SK-MEL-5 (cell line): ENCODE data around the gene SNAP47. TPM values are rescaled to one million over a fixed set of nuclear protein-coding genes. Genes with fewer than 3 reads are reported as not detected.

Experiments
- DNase-seq: peaks from one replicate; pipeline ENCODE4 v3.0.0-alpha.2; 2016; ENCODE audit warnings: low read depth, low spot score
- in situ Hi-C: cut with HindIII; loops from 2 replicates; pipeline ENCODE4 v1.10.0; 2016; ENCODE audit warnings: low sequenced_read_pairs, high pct_unique_total_duplicates, low pct_unique_long_range_greater_than_20kb
- total RNA-seq: library from RNA; depleted of rRNA; stranded (reverse); fragments of >200 nt; shearing (Covaris generic); gene quantifications from 2 replicates; pipeline ENCODE4 v1.2.3, GENCODE V29; 2014; rRNA removed

SNAP47 gene
- total RNA-seq, 1 experiment from 2014 or later, result 29.3 TPM

DNA sequence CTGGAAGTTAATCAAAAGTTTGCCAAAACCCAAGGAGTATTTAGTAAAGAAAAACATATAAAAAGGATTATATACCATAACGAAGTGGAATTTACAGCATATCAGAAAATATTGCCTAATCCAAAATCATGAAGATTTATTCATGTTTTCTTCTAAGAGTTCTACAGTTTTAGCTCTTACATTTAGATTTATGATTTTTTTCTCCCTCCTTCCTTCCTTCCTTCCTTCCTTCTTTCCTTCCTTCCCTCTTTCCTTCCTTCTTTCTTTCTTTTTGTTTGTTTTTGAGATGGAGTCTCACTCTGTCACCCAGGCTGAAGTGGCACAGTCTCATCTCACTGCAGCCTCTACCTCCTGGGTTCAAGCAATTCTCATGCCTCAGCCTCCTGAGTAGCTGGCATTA is 64.5 kb downstream of the SNAP47 start:
- in situ Hi-C loops, result no loop called here
- no peak for DNase-seq

GRCh38 chr1:227803933-227804332 is 68.7 kb downstream of the SNAP47 start:
- in situ Hi-C loops, result no loop called here
- DNase-seq, result no peak

GRCh38 chr1:227805606-227806197 is 70.5 kb downstream of the SNAP47 start:
- in situ Hi-C loops, result no loop called here
- no peak for DNase-seq

- peak; percentile 66 for DNase-seq
- in situ Hi-C loops, result no loop called here
Observed at GRCh38 chr1:227808566-227808965, 73.3 kb downstream of the SNAP47 start.

- in situ Hi-C loops, result no loop called here
Observed at GRCh38 chr1:227809026-227809425, 73.8 kb downstream of the SNAP47 start.

DNA sequence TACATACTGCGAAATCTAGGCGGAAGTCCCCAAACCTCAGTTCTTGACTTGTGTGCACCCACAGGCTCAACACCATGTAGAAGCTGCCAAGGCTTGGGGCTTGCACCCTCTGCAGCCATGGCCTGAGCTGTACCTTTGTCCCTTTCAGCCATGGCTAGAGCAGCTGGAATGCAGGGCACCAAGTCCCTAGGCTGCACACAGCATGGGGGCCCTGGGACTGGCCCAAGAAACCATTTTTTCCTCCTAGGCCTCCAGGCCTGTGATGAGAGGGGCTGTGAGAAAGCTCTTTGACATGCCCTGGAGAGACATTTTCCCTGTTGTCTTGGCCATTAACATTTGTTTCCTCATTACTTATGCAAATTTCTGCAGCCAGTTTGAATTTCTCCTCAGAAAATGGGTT is 78.7 kb downstream of the SNAP47 start:
- in situ Hi-C loops, result no loop called here
- DNase-seq, result no peak

More at GRCh38 chr1:227809026-227809425, 73.8 kb downstream of the SNAP47 start:
- no peak for DNase-seq

DNA sequence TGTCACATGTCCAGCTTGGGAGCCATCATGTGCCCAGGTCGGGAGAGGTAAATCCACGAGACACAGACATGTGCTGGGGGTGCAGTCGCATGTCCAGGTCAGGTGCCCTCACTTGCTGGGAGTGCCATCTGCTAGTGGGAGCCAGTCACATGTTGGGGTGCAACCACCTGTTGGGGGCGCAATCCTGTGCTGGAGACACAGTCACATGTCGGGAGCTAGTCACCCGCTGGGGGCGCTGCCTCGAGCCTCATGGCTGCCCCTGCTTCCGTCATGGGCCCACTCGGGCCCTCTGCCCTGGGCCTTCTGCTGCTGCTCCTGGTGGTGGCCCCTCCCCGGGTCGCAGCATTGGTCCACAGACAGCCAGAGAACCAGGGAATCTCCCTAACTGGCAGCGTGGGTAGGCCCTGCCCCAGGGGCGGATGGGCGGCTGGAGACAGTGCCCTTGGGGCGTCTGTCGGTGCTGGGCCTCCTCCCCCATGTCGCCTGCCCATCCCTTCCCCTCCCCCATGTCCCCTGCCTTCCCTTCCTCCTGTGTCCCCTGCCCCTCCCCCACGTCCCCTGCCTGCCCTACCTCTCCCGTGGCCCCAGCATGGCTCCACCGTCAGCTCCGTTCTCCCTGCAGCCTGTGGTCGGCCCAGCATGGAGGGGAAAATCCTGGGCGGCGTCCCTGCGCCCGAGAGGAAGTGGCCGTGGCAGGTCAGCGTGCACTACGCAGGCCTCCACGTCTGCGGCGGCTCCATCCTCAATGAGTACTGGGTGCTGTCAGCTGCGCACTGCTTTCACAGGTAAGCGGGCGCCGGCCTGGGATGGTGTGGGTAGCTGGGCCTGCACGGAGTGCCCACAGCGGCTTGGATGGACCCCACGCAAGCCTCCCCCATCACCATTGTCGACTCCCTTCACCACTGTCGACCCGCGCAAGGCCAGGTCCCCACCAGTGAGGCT is 80.5 kb downstream of the SNAP47 start, which contains the start of gene PRSS38:
TSS of gene PRSS38 (plus strand) at position 208 of the 942 bp plus-strand sequence. CDS start at position 250, 42 bp downstream.
- in situ Hi-C loops, result no loop called here
- no peak for DNase-seq

- DNase-seq, result no peak
- in situ Hi-C loops, result no loop called here
Observed at GRCh38 chr1:227816750-227817446, 81.7 kb downstream of the SNAP47 start.

- no peak for DNase-seq
- in situ Hi-C loops, result no loop called here
Observed at GRCh38 chr1:227823537-227823936, 88.3 kb downstream of the SNAP47 start.

GRCh38 chr1:227824204-227824603 is 89.0 kb downstream of the SNAP47 start:
- no peak for DNase-seq
- in situ Hi-C loops, result no loop called here

DNA sequence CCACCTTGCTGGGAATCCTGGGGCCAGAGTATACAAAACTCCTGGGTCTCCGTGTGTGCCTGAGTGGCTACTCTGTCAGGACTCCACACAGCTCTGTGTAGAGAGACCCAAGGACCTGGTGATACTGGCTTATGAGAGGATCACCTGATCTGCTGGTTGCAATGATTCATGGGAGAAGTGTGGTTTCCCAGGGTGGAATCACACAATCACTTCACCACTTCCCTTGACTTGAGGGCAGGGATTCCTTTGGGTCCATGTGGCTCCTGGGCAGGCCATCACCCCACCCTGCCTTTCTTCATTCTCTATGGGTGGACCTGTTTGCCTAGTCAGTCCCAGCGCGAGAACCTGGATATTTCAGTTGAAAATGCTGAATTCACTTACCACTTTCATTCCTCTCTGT is 93.6 kb downstream of the SNAP47 start:
- in situ Hi-C loops, result no loop called here
- no peak for DNase-seq

Other genes with a start within 250 kb of the SNAP47 start
- 6.9 and 9.1 TPM in 2 replicates for gene ZNF678, start 171.9 kb upstream of the SNAP47 start, total RNA-seq
- gene JMJD4, start 133 bp upstream of the SNAP47 start, total RNA-seq, result 33.6 and 38.2 TPM in 2 replicates
- not detected in 2 replicates for gene PRSS38, start 80.2 kb downstream of the SNAP47 start, total RNA-seq
- not detected in 2 replicates for gene WNT9A, start 212.5 kb downstream of the SNAP47 start, total RNA-seq